CD4-positive, CD25-positive, alpha-beta regulatory T cell (primary cell): Measurements from ENCODE around the gene DOCK1. TPM values are rescaled to one million over a fixed set of nuclear protein-coding genes. Genes with fewer than 3 reads are reported as not detected.

Experiments
- ATAC-seq, 2 donors: fragments of 150-1000 bp; cut with Tn5 transposase; one replicate each; pipeline ENCODE4 v1.10.0; 2021; ENCODE audit warnings: low read depth in 2 of 2, moderate number of reproducible peaks in 2 of 2, moderate library complexity in 1 of 2
- DNase-seq, 3 donors: peaks; one replicate each; pipeline versions ENCODE4 v3.0.0 to v3.0.0-alpha.2; 2012 to 2022; ENCODE audit warnings: mixed read lengths in 1 of 3
- H3K27ac ChIP-seq: one replicate; pipeline ENCODE4 v1.7.0; 2013; ENCODE audit warnings: mild to moderate bottlenecking, low read length; ENCODE audit not compliant: insufficient read depth, poor library complexity, severe bottlenecking
- H3K27me3 ChIP-seq: one replicate; pipeline ENCODE4 v1.7.0; 2013; ENCODE audit warnings: low read length; ENCODE audit not compliant: control insufficient read depth, insufficient read depth
- H3K36me3 ChIP-seq: one replicate; pipeline ENCODE4 v1.7.0; 2013; ENCODE audit warnings: mild to moderate bottlenecking, low read length, moderate library complexity; ENCODE audit not compliant: control insufficient read depth, insufficient read depth
- H3K4me1 ChIP-seq: 2 replicates; pipeline ENCODE4 v1.7.0; 2013; ENCODE audit warnings: mild to moderate bottlenecking, low read length; ENCODE audit not compliant: insufficient read depth, control insufficient read depth, poor library complexity, severe bottlenecking
- H3K4me3 ChIP-seq: one replicate; pipeline ENCODE4 v1.7.0; 2013; ENCODE audit warnings: low read depth, mild to moderate bottlenecking, low read length, moderate library complexity
- H3K9me3 ChIP-seq, 2 experiments: 1 replicate in 1 of 2; 2 replicates in 1 of 2; pipeline ENCODE4 v1.7.0; 2013; ENCODE audit warnings: low read length in 2 of 2, mild to moderate bottlenecking in 1 of 2, moderate library complexity in 1 of 2; ENCODE audit not compliant: control insufficient read depth in 2 of 2
- H3K27ac Mint-ChIP-seq, 3 donors: one replicate each; pipeline ENCODE4 v1.8.0; 2020 to 2022; ENCODE audit warnings: mild to moderate bottlenecking in 3 of 3, mixed read lengths in 3 of 3, moderate library complexity in 2 of 3
- H3K27me3 Mint-ChIP-seq: one replicate; pipeline ENCODE4 v1.8.0; 2022; ENCODE audit warnings: mild to moderate bottlenecking, mixed read lengths
- H3K36me3 Mint-ChIP-seq: one replicate; pipeline ENCODE4 v1.8.0; 2020; ENCODE audit warnings: mixed read lengths
- H3K4me1 Mint-ChIP-seq, 4 donors: one replicate each; pipeline ENCODE4 v1.8.0; 2020 to 2022; ENCODE audit warnings: mixed read lengths in 4 of 4, mild to moderate bottlenecking in 1 of 4
- H3K4me3 Mint-ChIP-seq, 4 donors: one replicate each; pipeline ENCODE4 v1.8.0; 2020 to 2022; ENCODE audit warnings: mild to moderate bottlenecking in 4 of 4, mixed read lengths in 4 of 4, moderate library complexity in 3 of 4
- H3K9me3 Mint-ChIP-seq, 7 donors: one replicate each; pipeline ENCODE4 v1.8.0; 2020 to 2022; ENCODE audit warnings: mixed read lengths in 7 of 7, mild to moderate bottlenecking in 3 of 7, moderate library complexity in 2 of 7
- polyA plus RNA-seq, 4 donors: library from polyadenylated mRNA; unstranded; fragments of 300-500 nt; fragmentation: Illumina TruSeq; gene quantifications; one replicate each; pipeline ENCODE4 v1.2.3, GENCODE V29; 2021
- total RNA-seq: library from RNA; stranded (reverse); gene quantifications from one replicate; pipeline ENCODE4 v1.2.3, GENCODE V29; 2022

The DOCK1 gene
- total and polyA plus RNA-seq, 5 donors from 2014 or later = 0.20 TPM; not detected in 4

- Histone ChIP-seq H3K9me3 (no peaks in the 10 kb centered on the region), H3K27me3 (no peaks in the 10 kb centered on the region), H3K4me1 (no peaks in the 10 kb centered on the region), H3K4me3 (no peak overlapping the region), H3K27ac (no peak overlapping the region), H3K36me3 (no peaks in the 10 kb centered on the region)
- ATAC-seq (no peak), DNase-seq (no peak)
- peaks cover 0 to 1% (median 0%) of the 10 kb centered on the region in 7 donors for H3K9me3 Mint-ChIP-seq
- no peaks in the 10 kb centered on the region for H3K36me3 Mint-ChIP-seq
- no peaks in the 10 kb centered on the region for H3K27me3 Mint-ChIP-seq
- H3K4me3 Mint-ChIP-seq = no peak overlapping the region
- H3K27ac Mint-ChIP-seq = no peak overlapping the region
- H3K4me1 Mint-ChIP-seq = no peaks in the 10 kb centered on the region
These were observed 323.1 kb downstream of the DOCK1 start for GRCh38 chr10:127228195-127228787.

GRCh38 chr10:127234306-127234800, 329.1 kb downstream of the DOCK1 start:
- Mint-ChIP-seq H3K9me3 (peaks cover 0 to 2% (median 0%) of the 10 kb centered on the region in 7 donors), H3K4me3 (no peak overlapping the region), H3K27ac (no peak overlapping the region), H3K27me3 (no peaks in the 10 kb centered on the region), H3K4me1 (no peaks in the 10 kb centered on the region), H3K36me3 (no peaks in the 10 kb centered on the region)
- Histone ChIP-seq H3K4me1 (no peaks in the 10 kb centered on the region), H3K4me3 (no peak overlapping the region), H3K9me3 (no peaks in the 10 kb centered on the region), H3K27ac (no peak overlapping the region), H3K36me3 (no peaks in the 10 kb centered on the region), H3K27me3 (no peaks in the 10 kb centered on the region)
- ATAC-seq (no peak), DNase-seq (no peak)

GRCh38 chr10:127236266-127236665, 331.0 kb downstream of the DOCK1 start:
- peaks cover 0 to 2% (median 0%) of the 10 kb centered on the region in 7 donors for H3K9me3 Mint-ChIP-seq
- no peaks in the 10 kb centered on the region for H3K27me3 Mint-ChIP-seq
- no peak for DNase-seq
- no peaks in the 10 kb centered on the region for H3K4me1 ChIP-seq
- no peak overlapping the region for H3K4me3 ChIP-seq
- no peak overlapping the region for H3K4me3 Mint-ChIP-seq
- H3K27me3 ChIP-seq = no peaks in the 10 kb centered on the region
- no peaks in the 10 kb centered on the region for H3K36me3 Mint-ChIP-seq
- H3K27ac ChIP-seq = no peak overlapping the region
- ATAC-seq = no peak
- no peaks in the 10 kb centered on the region for H3K9me3 ChIP-seq
- H3K36me3 ChIP-seq = no peaks in the 10 kb centered on the region
- H3K27ac Mint-ChIP-seq = no peak overlapping the region
- no peaks in the 10 kb centered on the region for H3K4me1 Mint-ChIP-seq

- Mint-ChIP-seq H3K9me3 (peaks cover 0 to 2% (median 0%) of the 10 kb centered on the region in 7 donors), H3K4me1 (no peaks in the 10 kb centered on the region), H3K4me3 (no peak overlapping the region), H3K36me3 (no peaks in the 10 kb centered on the region), H3K27ac (no peak overlapping the region), H3K27me3 (no peaks in the 10 kb centered on the region)
- H3K27me3 ChIP-seq = no peaks in the 10 kb centered on the region
- no peaks in the 10 kb centered on the region for H3K9me3 ChIP-seq
- H3K36me3 ChIP-seq = no peaks in the 10 kb centered on the region
- no peak for ATAC-seq
- H3K4me3 ChIP-seq = no peak overlapping the region
- no peak for DNase-seq
- no peak overlapping the region for H3K27ac ChIP-seq
- H3K4me1 ChIP-seq = no peaks in the 10 kb centered on the region
These were observed 337.7 kb downstream of the DOCK1 start for GRCh38 chr10:127242914-127243313.

GRCh38 chr10:127243490-127244272, 338.5 kb downstream of the DOCK1 start:
- H3K27ac ChIP-seq = no peak overlapping the region
- H3K27me3 ChIP-seq = no peaks in the 10 kb centered on the region
- H3K27ac Mint-ChIP-seq = no peak overlapping the region
- no peak overlapping the region for H3K4me3 Mint-ChIP-seq
- H3K9me3 ChIP-seq = no peaks in the 10 kb centered on the region
- H3K36me3 Mint-ChIP-seq = no peaks in the 10 kb centered on the region
- no peak overlapping the region for H3K4me3 ChIP-seq
- no peaks in the 10 kb centered on the region for H3K4me1 ChIP-seq
- H3K4me1 Mint-ChIP-seq = no peaks in the 10 kb centered on the region
- ATAC-seq (no peak), DNase-seq (peak in 1 of 3 donors; percentile 10)
- no peaks in the 10 kb centered on the region for H3K27me3 Mint-ChIP-seq
- H3K9me3 Mint-ChIP-seq = no peaks in the 10 kb centered on the region
- no peaks in the 10 kb centered on the region for H3K36me3 ChIP-seq

GRCh38 chr10:127245456-127245855, 340.2 kb downstream of the DOCK1 start:
- Mint-ChIP-seq H3K4me3 (no peak overlapping the region), H3K9me3 (no peaks in the 10 kb centered on the region), H3K27me3 (no peaks in the 10 kb centered on the region), H3K36me3 (no peaks in the 10 kb centered on the region), H3K27ac (no peak overlapping the region), H3K4me1 (no peaks in the 10 kb centered on the region)
- no peaks in the 10 kb centered on the region for H3K4me1 ChIP-seq
- DNase-seq (no peak), ATAC-seq (no peak)
- H3K27me3 ChIP-seq = no peaks in the 10 kb centered on the region
- H3K27ac ChIP-seq = no peak overlapping the region
- no peaks in the 10 kb centered on the region for H3K9me3 ChIP-seq
- no peaks in the 10 kb centered on the region for H3K36me3 ChIP-seq
- no peak overlapping the region for H3K4me3 ChIP-seq

GRCh38 chr10:127250031-127250430, 344.8 kb downstream of the DOCK1 start:
- Mint-ChIP-seq H3K4me1 (peaks cover 0 to 9% (median 3%) of the 10 kb centered on the region in 4 donors), H3K36me3 (no peaks in the 10 kb centered on the region), H3K9me3 (peaks cover 0 to 5% (median 2%) of the 10 kb centered on the region in 7 donors), H3K27ac (no peak overlapping the region), H3K27me3 (no peaks in the 10 kb centered on the region), H3K4me3 (no peak overlapping the region)
- Histone ChIP-seq H3K27ac (no peak overlapping the region), H3K4me1 (no peaks in the 10 kb centered on the region), H3K27me3 (no peaks in the 10 kb centered on the region), H3K9me3 (no peaks in the 10 kb centered on the region), H3K4me3 (no peak overlapping the region), H3K36me3 (no peaks in the 10 kb centered on the region)
- ATAC-seq (no peak), DNase-seq (no peak)
